ENCODE measurements around the gene MERTK. TPM values are rescaled to one million over a fixed set of nuclear protein-coding genes. Genes with fewer than 3 reads are reported as not detected.

Gene MERTK
- total and polyA plus RNA-seq, 2 of the 13 experiments (the other 11 are each of a cell fraction or from before 2014, with no cell fraction given): 37.3 to 44.7 TPM

DNA sequence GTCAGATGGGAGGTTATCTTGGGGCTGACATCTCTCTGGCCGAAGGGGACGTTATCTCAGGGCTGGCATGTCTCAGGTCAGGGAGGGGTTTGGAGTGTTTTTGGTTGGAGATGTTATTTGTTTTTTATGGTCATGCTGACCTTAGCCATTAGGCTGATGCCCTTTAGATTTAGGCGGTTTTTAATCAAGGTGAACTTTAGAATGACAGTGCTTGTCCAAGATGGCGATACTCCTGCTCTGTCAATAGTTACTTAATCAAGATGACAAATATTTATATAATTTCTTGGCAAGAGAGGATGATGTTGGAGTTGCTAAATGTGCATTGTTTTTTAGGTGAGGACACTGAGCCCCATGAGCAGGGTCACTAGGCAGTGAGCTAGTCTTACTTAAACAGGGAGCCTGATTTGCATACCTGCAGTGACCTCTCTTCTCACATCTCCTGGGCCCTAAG is 34.5 kb downstream of the MERTK start (continued):
- no peak for TF ChIP-seq REXO4 (CRISPR knock-in tag; IDR thresholded peaks at IDR 0.05; ENCODE audit: borderline replicate concordance)
- no peak for TF ChIP-seq DNMT1 (CRISPR knock-in tag; IDR thresholded peaks at IDR 0.05)
- TF ChIP-seq, protein P1, sequence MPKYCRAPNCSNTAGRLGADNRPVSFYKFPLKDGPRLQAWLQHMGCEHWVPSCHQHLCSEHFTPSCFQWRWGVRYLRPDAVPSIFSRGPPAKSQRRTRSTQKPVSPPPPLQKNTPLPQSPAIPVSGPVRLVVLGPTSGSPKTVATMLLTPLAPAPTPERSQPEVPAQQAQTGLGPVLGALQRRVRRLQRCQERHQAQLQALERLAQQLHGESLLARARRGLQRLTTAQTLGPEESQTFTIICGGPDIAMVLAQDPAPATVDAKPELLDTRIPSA (CRISPR knock-in tag; IDR thresholded peaks at IDR 0.05; ENCODE audit: borderline replicate concordance): no peak
- TF ChIP-seq SP1 (IDR thresholded peaks at IDR 0.05): no peak
- TF ChIP-seq SP1 (CRISPR knock-in tag; IDR thresholded peaks at IDR 0.05): no peak
- no peak for TF ChIP-seq HNRNPLL (IDR thresholded peaks at IDR 0.05; ENCODE audit: low read depth, low read length, poor library complexity, severe bottlenecking)
- TF ChIP-seq KDM4B (CRISPR knock-in tag; IDR thresholded peaks at IDR 0.05): no peak
- no peak for TF ChIP-seq MED13 (CRISPR knock-in tag; IDR thresholded peaks at IDR 0.05)
- TF ChIP-seq SP5 (CRISPR knock-in tag; IDR thresholded peaks at IDR 0.05; ENCODE audit: borderline replicate concordance, low read depth): no peak
- no peak for TF ChIP-seq RNF2 (conservative IDR thresholded peaks at IDR 0.05; ENCODE audit: low read depth)
- no peak for TF ChIP-seq ZMYM3 (CRISPR knock-in tag; IDR thresholded peaks at IDR 0.05)
- no peak for TF ChIP-seq ZNF350 (CRISPR knock-in tag; IDR thresholded peaks at IDR 0.05; ENCODE audit: borderline replicate concordance, low read depth)
- TF ChIP-seq, protein P2, sequence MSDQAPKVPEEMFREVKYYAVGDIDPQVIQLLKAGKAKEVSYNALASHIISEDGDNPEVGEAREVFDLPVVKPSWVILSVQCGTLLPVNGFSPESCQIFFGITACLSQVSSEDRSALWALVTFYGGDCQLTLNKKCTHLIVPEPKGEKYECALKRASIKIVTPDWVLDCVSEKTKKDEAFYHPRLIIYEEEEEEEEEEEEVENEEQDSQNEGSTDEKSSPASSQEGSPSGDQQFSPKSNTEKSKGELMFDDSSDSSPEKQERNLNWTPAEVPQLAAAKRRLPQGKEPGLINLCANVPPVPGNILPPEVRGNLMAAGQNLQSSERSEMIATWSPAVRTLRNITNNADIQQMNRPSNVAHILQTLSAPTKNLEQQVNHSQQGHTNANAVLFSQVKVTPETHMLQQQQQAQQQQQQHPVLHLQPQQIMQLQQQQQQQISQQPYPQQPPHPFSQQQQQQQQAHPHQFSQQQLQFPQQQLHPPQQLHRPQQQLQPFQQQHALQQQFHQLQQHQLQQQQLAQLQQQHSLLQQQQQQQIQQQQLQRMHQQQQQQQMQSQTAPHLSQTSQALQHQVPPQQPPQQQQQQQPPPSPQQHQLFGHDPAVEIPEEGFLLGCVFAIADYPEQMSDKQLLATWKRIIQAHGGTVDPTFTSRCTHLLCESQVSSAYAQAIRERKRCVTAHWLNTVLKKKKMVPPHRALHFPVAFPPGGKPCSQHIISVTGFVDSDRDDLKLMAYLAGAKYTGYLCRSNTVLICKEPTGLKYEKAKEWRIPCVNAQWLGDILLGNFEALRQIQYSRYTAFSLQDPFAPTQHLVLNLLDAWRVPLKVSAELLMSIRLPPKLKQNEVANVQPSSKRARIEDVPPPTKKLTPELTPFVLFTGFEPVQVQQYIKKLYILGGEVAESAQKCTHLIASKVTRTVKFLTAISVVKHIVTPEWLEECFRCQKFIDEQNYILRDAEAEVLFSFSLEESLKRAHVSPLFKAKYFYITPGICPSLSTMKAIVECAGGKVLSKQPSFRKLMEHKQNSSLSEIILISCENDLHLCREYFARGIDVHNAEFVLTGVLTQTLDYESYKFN (CRISPR knock-in tag; conservative IDR thresholded peaks at IDR 0.05): peak; percentile 49
- TF ChIP-seq, protein P3, sequence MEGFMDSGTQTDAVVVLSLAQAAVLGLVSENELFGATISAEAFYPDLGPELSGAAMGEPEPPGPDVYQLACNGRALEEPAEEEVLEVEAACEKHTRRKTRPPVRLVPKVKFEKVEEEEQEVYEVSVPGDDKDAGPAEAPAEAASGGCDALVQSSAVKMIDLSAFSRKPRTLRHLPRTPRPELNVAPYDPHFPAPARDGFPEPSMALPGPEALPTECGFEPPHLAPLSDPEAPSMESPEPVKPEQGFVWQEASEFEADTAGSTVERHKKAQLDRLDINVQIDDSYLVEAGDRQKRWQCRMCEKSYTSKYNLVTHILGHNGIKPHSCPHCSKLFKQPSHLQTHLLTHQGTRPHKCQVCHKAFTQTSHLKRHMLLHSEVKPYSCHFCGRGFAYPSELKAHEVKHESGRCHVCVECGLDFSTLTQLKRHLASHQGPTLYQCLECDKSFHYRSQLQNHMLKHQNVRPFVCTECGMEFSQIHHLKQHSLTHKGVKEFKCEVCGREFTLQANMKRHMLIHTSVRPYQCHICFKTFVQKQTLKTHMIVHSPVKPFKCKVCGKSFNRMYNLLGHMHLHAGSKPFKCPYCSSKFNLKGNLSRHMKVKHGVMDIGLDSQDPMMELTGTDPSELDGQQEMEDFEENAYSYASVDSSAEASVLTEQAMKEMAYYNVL (CRISPR knock-in tag; IDR thresholded peaks at IDR 0.05; ENCODE audit: borderline replicate concordance): no peak
- TF ChIP-seq, protein P4, sequence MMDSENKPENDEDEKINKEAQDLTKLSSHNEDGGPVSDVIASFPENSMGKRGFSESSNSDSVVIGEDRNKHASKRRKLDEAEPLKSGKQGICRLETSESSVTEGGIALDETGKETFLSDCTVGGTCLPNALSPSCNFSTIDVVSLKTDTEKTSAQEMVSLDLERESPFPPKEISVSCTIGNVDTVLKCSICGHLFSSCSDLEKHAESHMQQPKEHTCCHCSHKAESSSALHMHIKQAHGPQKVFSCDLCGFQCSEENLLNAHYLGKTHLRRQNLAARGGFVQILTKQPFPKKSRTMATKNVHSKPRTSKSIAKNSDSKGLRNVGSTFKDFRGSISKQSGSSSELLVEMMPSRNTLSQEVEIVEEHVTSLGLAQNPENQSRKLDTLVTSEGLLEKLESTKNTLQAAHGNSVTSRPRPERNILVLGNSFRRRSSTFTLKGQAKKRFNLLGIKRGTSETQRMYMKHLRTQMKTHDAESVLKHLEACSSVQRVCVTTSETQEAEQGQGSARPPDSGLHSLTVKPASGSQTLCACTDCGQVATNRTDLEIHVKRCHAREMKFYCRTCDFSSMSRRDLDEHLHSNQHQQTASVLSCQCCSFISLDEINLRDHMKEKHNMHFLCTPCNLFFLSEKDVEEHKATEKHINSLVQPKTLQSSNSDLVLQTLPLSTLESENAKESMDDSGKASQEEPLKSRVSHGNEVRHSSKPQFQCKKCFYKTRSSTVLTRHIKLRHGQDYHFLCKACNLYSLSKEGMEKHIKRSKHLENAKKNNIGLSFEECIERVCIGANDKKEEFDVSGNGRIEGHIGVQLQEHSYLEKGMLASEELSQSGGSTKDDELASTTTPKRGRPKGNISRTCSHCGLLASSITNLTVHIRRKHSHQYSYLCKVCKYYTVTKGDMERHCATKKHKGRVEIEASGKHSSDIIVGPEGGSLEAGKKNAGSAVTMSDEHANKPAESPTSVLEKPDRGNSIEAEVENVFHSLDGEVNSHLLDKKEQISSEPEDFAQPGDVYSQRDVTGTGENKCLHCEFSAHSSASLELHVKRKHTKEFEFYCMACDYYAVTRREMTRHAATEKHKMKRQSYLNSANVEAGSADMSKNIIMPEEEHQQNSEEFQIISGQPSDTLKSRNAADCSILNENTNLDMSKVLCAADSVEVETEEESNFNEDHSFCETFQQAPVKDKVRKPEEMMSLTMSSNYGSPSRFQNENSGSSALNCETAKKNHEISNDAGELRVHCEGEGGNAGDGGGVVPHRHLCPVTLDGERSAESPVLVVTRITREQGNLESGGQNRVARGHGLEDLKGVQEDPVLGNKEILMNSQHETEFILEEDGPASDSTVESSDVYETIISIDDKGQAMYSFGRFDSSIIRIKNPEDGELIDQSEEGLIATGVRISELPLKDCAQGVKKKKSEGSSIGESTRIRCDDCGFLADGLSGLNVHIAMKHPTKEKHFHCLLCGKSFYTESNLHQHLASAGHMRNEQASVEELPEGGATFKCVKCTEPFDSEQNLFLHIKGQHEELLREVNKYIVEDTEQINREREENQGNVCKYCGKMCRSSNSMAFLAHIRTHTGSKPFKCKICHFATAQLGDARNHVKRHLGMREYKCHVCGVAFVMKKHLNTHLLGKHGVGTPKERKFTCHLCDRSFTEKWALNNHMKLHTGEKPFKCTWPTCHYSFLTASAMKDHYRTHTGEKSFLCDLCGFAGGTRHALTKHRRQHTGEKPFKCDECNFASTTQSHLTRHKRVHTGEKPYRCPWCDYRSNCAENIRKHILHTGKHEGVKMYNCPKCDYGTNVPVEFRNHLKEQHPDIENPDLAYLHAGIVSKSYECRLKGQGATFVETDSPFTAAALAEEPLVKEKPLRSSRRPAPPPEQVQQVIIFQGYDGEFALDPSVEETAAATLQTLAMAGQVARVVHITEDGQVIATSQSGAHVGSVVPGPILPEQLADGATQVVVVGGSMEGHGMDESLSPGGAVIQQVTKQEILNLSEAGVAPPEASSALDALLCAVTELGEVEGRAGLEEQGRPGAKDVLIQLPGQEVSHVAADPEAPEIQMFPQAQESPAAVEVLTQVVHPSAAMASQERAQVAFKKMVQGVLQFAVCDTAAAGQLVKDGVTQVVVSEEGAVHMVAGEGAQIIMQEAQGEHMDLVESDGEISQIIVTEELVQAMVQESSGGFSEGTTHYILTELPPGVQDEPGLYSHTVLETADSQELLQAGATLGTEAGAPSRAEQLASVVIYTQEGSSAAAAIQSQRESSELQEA (CRISPR knock-in tag; IDR thresholded peaks at IDR 0.05; ENCODE audit: not compliant biosample characterization): no peak
